HCT116 (cell line): ENCODE data around the gene NBPF9. TPM values are rescaled to one million over a fixed set of nuclear protein-coding genes. Genes with fewer than 3 reads are reported as not detected.
A peak's percentile ranks its signal among the peaks of the same experiment; 100 is the strongest.
"Not testable (repeated sequence)": the region's sequence is repeated elsewhere in the genome, so short reads cannot be mapped to it uniquely, and the experiment has no call there.

ENCODE experiments used
- ATAC-seq: fragments of 200-7000 bp; cut with Tn5 transposase; 2 replicates; pipeline ENCODE4 v1.9.1; 2020; ENCODE audit warnings: mild to moderate bottlenecking, moderate library complexity
- BruUV-seq: library from RNA; stranded (reverse); fragments of 400-500 nt; replicated peaks from 2 replicates; lab custom pipeline; 2021; lab: Mats Ljungman, UMichigan
- CTCF ChIA-PET: fragments of 300-600 bp; sonication (Branson Sonifier 250); formaldehyde crosslinking; loops from one replicate; lab custom pipeline; 2021; ENCODE audit warnings: antibody characterized with exemption; lab: Charles Lee
- POLR2A ChIA-PET: fragments of 300-600, 350-600 bp; sonication (Branson Sonifier 250); formaldehyde crosslinking; loops from one replicate; lab custom pipeline; 2021; ENCODE audit warnings: antibody characterized with exemption; lab: Charles Lee
- RAD21 ChIA-PET, 2 experiments: fragments of 300-600 bp; sonication (Branson Sonifier 250); formaldehyde crosslinking; loops; one replicate each; lab custom pipeline; 2023; ENCODE audit warnings: low total read pairs in 2 of 2; ENCODE audit not compliant: uncharacterized antibody in 2 of 2, unreplicated experiment in 2 of 2, low non-redundant PET in 1 of 2; lab: Charles Lee
- DNase-seq: peaks from one replicate; pipeline ENCODE4 v3.0.0-alpha.2; 2010; ENCODE audit warnings: low read depth, low spot score
- H2AFZ ChIP-seq: fragments of 200-600 bp; shearing (Covaris generic), sonication (generic); 2 replicates; pipeline ENCODE4 v1.6.1; 2017; ENCODE audit warnings: low read depth, mixed run types, mixed read lengths, antibody characterized with exemption, low read length; ENCODE audit not compliant: poor library complexity, severe bottlenecking
- H3K27ac ChIP-seq: 2 replicates; pipeline ENCODE4 v1.5.1; 2012; ENCODE audit warnings: low read depth, low read length
- H3K27me3 ChIP-seq: fragments of 200-600 bp; sonication (generic); 2 replicates; pipeline ENCODE4 v1.6.1; 2016; ENCODE audit warnings: mixed run types, low read length, mixed read lengths; ENCODE audit not compliant: insufficient read depth
- H3K36me3 ChIP-seq, 2 experiments: fragments of 200-500 bp in 1 of 2; fragments of 200-600 bp in 1 of 2; sonication (Bioruptor generic) in 1 of 2; sonication (generic) in 1 of 2; 2 replicates each; pipeline versions ENCODE4 v1.5.1 to v1.6.1; 2014 to 2016; ENCODE audit warnings: low read length in 2 of 2, inconsistent platforms in 1 of 2, mixed read lengths in 1 of 2, mixed run types in 1 of 2; ENCODE audit not compliant: insufficient read depth in 2 of 2, control insufficient read depth in 1 of 2
- H3K4me1 ChIP-seq, 2 experiments: fragments of 200-600 bp in 1 of 2; sonication (generic) in 1 of 2; 2 replicates each; pipeline versions ENCODE4 v1.5.1 to v1.6.1; 2012 to 2017; ENCODE audit warnings: low read length in 2 of 2, inconsistent platforms in 1 of 2, mild to moderate bottlenecking in 1 of 2, mixed read lengths in 1 of 2, mixed run types in 1 of 2, moderate library complexity in 1 of 2; ENCODE audit not compliant: insufficient read depth in 2 of 2, control insufficient read depth in 1 of 2
- H3K4me2 ChIP-seq: fragments of 200-600 bp; sonication (generic); 2 replicates; pipeline ENCODE4 v1.6.1; 2017; ENCODE audit warnings: mixed run types, low read length, mixed read lengths
- H3K4me3 ChIP-seq, 2 experiments: fragments of 200-600 bp in 1 of 2; sonication (generic) in 1 of 2; replicated peaks in 1 of 2; 2 replicates each; pipeline ENCODE4 v1.5.1; 2011 to 2016; ENCODE audit warnings: low read length in 2 of 2, control low read depth in 1 of 2, low read depth in 1 of 2, mild to moderate bottlenecking in 1 of 2, mixed read lengths in 1 of 2, mixed run types in 1 of 2
- H3K79me2 ChIP-seq: fragments of 200-600 bp; sonication (generic); 2 replicates; pipeline ENCODE4 v1.6.1; 2017; ENCODE audit warnings: mild to moderate bottlenecking, mixed run types, low read length, moderate library complexity, mixed read lengths; ENCODE audit not compliant: insufficient read depth
- H3K9ac ChIP-seq: fragments of 200-600 bp; sonication (generic); 2 replicates; pipeline ENCODE4 v1.6.1; 2016; ENCODE audit warnings: low read length, mixed read lengths
- H3K9me2 ChIP-seq: fragments of 200-600 bp; sonication (generic), shearing (Covaris generic); 2 replicates; pipeline ENCODE4 v1.6.1; 2017; ENCODE audit warnings: mixed run types, mild to moderate bottlenecking, moderate library complexity; ENCODE audit not compliant: insufficient read depth
- H3K9me3 ChIP-seq, 2 experiments: fragments of 200-500 bp in 1 of 2; fragments of 200-600 bp in 1 of 2; sonication (Bioruptor generic) in 1 of 2; sonication (generic) in 1 of 2; 2 replicates each; pipeline ENCODE4 v1.6.1; 2014 to 2017; ENCODE audit warnings: low read length in 2 of 2, mixed read lengths in 2 of 2, inconsistent platforms in 1 of 2, low read depth in 1 of 2, mild to moderate bottlenecking in 1 of 2, mixed run types in 1 of 2, moderate library complexity in 1 of 2; ENCODE audit not compliant: control insufficient read depth in 1 of 2, insufficient read depth in 1 of 2
- H4K20me1 ChIP-seq: fragments of 200-600 bp; sonication (generic), shearing (Covaris generic); 2 replicates; pipeline ENCODE4 v1.6.1; 2017; ENCODE audit warnings: mixed run types, mild to moderate bottlenecking, moderate library complexity; ENCODE audit not compliant: insufficient read depth
- intact Hi-C: fragments of 100-400 bp; cut with micrococcal nuclease; formaldehyde crosslinking; loops from 2 replicates; pipeline ENCODE4 v1.10.0; 2022
- total RNA-seq: library from RNA; stranded (reverse); gene quantifications from one replicate; pipeline ENCODE4 v1.2.1, GENCODE V29; 2021; ENCODE audit not compliant: unreplicated experiment

Gene NBPF9
- total RNA-seq, 1 experiment from 2014 or later: 17.2 TPM

DNA sequence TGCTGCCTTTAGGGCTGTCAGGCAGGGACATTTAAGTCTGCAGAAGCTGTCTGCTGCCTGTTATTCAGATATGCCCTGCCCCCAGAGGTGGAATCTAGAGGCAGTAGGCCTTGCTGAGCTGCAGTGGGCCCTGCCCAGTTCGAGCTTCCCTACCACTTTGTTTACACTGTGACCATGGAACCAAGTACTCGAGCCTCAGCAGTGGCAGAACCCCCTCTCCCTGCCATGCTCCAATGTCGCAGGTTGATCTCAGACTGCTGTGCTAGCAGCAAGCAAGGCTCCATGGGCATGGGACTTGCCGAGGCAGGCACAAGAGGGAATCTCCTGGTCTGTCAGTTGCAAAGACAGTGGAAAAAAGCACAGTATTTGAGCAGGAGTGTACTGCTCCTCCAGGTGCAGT, 60.3 kb downstream of the NBPF9 start:
- H3K9me3 ChIP-seq, RAD21 ChIA-PET, intact Hi-C loops, H3K27ac ChIP-seq, POLR2A ChIA-PET, BruUV-seq, H3K4me1 ChIP-seq, H4K20me1 ChIP-seq, H3K36me3 ChIP-seq, H3K4me3 ChIP-seq, H3K4me2 ChIP-seq, DNase-seq, H3K79me2 ChIP-seq, CTCF ChIA-PET, H3K9me2 ChIP-seq, H3K9ac ChIP-seq, H2AFZ ChIP-seq, H3K27me3 ChIP-seq, ATAC-seq: not testable (repeated sequence)

DNA sequence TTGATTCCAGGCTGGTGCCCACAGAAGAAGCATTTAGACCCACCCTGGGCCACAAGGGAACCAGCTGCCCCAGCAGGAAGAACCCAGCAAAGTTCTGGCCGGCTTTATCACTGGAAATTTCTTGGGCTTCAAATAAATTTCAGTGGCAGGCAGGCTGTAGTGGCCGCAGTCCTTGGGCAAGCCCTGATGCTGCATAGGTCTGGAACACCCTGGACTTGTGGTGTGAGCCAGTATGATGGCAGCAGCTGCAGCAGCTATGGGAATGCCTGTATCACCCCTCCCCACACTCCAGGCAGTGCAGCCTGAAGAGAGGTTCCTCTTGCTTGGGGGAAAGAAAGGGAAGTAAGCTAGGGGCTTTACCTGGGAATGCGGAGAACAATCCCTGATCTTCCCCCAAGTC, 69.4 kb downstream of the NBPF9 start:
- H3K27me3 ChIP-seq, ATAC-seq, H4K20me1 ChIP-seq, H3K4me2 ChIP-seq, H3K9ac ChIP-seq, RAD21 ChIA-PET, BruUV-seq, H3K27ac ChIP-seq, intact Hi-C loops, H3K4me3 ChIP-seq, H3K4me1 ChIP-seq, H2AFZ ChIP-seq, H3K9me2 ChIP-seq, H3K79me2 ChIP-seq, H3K9me3 ChIP-seq, H3K36me3 ChIP-seq, POLR2A ChIA-PET, DNase-seq, CTCF ChIA-PET: not testable (repeated sequence)

DNA sequence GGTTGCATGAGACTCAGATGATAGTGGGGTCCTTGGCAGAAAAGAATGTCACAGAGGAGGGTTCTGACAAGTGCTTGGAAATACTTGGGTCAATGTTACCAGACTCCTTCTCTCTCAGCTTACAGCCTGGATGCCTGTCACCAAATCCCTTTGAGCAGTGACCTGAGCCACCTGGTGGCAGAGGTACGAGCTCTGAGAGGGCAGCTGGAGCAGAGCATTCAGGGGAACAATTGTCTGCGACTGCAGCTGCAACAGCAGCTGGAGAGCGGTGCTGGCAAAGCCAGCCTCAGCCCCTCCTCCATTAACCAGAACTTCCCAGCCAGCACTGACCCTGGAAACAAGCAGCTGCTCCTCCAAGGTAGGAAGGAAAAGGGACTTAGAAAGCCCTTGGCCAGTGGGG, 79.0 kb downstream of the NBPF9 start:
- ATAC-seq: peak; percentile 65
- RAD21 ChIA-PET, H3K4me1 ChIP-seq, H3K79me2 ChIP-seq, H3K9me2 ChIP-seq, H3K4me2 ChIP-seq, H3K36me3 ChIP-seq, intact Hi-C loops, H4K20me1 ChIP-seq, DNase-seq, BruUV-seq, H3K9me3 ChIP-seq, H3K27ac ChIP-seq, POLR2A ChIA-PET, H2AFZ ChIP-seq, H3K27me3 ChIP-seq, H3K9ac ChIP-seq, H3K4me3 ChIP-seq, CTCF ChIA-PET: not testable (repeated sequence)

DNA sequence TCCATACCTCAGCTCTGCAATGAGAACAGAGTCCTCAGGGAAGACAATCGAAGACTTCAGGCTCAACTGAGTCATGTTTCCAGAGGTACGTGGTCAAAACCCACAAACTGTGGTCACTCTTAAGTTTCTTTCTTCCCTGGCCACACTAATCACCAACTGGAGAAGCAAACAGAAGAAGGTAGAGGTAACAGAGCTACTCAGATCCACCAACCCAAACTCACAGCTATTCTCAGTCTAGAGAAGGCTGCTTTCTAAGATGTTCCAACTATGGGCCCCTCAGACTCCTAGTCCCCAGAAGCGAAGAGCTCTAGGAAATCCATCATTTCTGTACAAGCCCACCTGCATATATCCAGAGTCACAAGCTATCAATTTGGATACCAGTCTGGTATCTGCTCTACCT, 84.8 kb downstream of the NBPF9 start:
- CTCF ChIA-PET, H3K9me3 ChIP-seq, H3K4me2 ChIP-seq, H3K27me3 ChIP-seq, POLR2A ChIA-PET, H3K9me2 ChIP-seq, H4K20me1 ChIP-seq, H2AFZ ChIP-seq, H3K4me1 ChIP-seq, H3K27ac ChIP-seq, ATAC-seq, intact Hi-C loops, H3K4me3 ChIP-seq, RAD21 ChIA-PET, H3K36me3 ChIP-seq, H3K9ac ChIP-seq, BruUV-seq, H3K79me2 ChIP-seq, DNase-seq: not testable (repeated sequence)

DNA sequence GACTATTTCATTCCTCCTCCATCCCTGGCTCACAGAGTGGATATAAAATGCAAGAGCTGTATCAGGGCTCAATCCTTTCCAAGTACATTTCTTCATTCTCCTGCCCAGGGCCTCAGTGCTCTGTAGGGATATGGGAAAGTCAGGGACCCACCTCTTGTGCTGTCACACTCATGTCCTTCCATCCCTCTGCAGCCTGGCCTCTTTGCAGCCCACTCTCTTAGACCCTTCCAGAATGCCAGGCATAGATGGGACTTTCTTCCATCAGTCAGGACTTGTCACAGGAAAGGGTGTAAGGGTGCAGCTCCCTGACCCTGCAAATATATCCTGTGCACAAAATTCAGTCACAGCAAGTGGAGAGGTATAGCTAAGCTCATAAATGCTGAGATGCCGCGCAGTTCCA, 86.7 kb downstream of the NBPF9 start:
- H3K9me3 ChIP-seq, H3K4me1 ChIP-seq, H3K27ac ChIP-seq, H3K9me2 ChIP-seq, H2AFZ ChIP-seq, H4K20me1 ChIP-seq, CTCF ChIA-PET, DNase-seq, H3K36me3 ChIP-seq, BruUV-seq, H3K27me3 ChIP-seq, POLR2A ChIA-PET, ATAC-seq, H3K79me2 ChIP-seq, H3K4me3 ChIP-seq, H3K4me2 ChIP-seq, intact Hi-C loops, H3K9ac ChIP-seq, RAD21 ChIA-PET: not testable (repeated sequence)
